DND-41 (cell line): Measurements from ENCODE around the gene TRPM3.

Source experiments
- ATAC-seq: fragments of 200-7000 bp; cut with Tn5 transposase; 3 replicates; pipeline ENCODE4 v1.9.1; 2021; ENCODE audit warnings: low read depth; ENCODE audit not compliant: insufficient read depth
- DNase-seq: peaks from one replicate; pipeline ENCODE4 v3.0.0-alpha.2; 2020
- H2AFZ ChIP-seq: 2 replicates; pipeline ENCODE4 v1.6.0; 2012; ENCODE audit warnings: low read depth, low read length
- H3K27ac ChIP-seq: 2 replicates; pipeline ENCODE4 v1.5.1; 2012; ENCODE audit warnings: low read length, inconsistent platforms
- H3K27me3 ChIP-seq: fragments of 200-600 bp; sonication (generic); 2 replicates; pipeline ENCODE4 v1.6.0; 2012; ENCODE audit warnings: low read length, mild to moderate bottlenecking, inconsistent platforms; ENCODE audit not compliant: insufficient read depth, poor library complexity
- H3K36me3 ChIP-seq: 2 replicates; pipeline ENCODE4 v1.5.1; 2012; ENCODE audit warnings: low read length, inconsistent platforms; ENCODE audit not compliant: insufficient read depth
- H3K4me1 ChIP-seq: 2 replicates; pipeline ENCODE4 v1.5.1; 2012; ENCODE audit warnings: mild to moderate bottlenecking, low read length; ENCODE audit not compliant: insufficient read depth
- H3K4me2 ChIP-seq: 2 replicates; pipeline ENCODE4 v1.6.0; 2012; ENCODE audit warnings: mild to moderate bottlenecking, moderate library complexity, low read length, inconsistent platforms; ENCODE audit not compliant: insufficient read depth
- H3K4me3 ChIP-seq, 2 experiments: fragments of 200-600 bp in 1 of 2; shearing (Covaris generic) in 1 of 2; 2 replicates each; pipeline ENCODE4 v1.5.1; 2012 to 2016; ENCODE audit warnings: inconsistent platforms in 2 of 2, low read length in 2 of 2, mild to moderate bottlenecking in 2 of 2, low read depth in 1 of 2, moderate library complexity in 1 of 2
- H3K79me2 ChIP-seq: 2 replicates; pipeline ENCODE4 v1.6.0; 2012; ENCODE audit warnings: low read length, inconsistent platforms; ENCODE audit not compliant: insufficient read depth
- H3K9ac ChIP-seq: 2 replicates; pipeline ENCODE4 v1.6.0; 2012; ENCODE audit warnings: low read depth, mild to moderate bottlenecking, inconsistent platforms, low read length, moderate library complexity
- H3K9me3 ChIP-seq: 2 replicates; pipeline ENCODE4 v1.5.1; 2012; ENCODE audit warnings: low read length, moderate library complexity, mild to moderate bottlenecking, inconsistent platforms; ENCODE audit not compliant: insufficient read depth, severe bottlenecking
- H4K20me1 ChIP-seq: 2 replicates; pipeline ENCODE4 v1.6.0; 2012; ENCODE audit warnings: low read length; ENCODE audit not compliant: insufficient read depth
- EZH2 ChIP-seq: IDR thresholded peaks from 3 replicates; pipeline ENCODE4 v1.6.1; 2012; ENCODE audit warnings: borderline replicate concordance, low read depth, mild to moderate bottlenecking, moderate library complexity, low read length, inconsistent platforms; ENCODE audit not compliant: severe bottlenecking
- TF ChIP-seq, protein P1 (sequence below): IDR thresholded peaks from 2 replicates; pipeline ENCODE4 v1.5.1; 2012; ENCODE audit warnings: borderline replicate concordance, low read length, moderate library complexity, mild to moderate bottlenecking; ENCODE audit not compliant: poor library complexity, severe bottlenecking; ENCODE audit errors: extremely low read depth

Gene TRPM3

DNA sequence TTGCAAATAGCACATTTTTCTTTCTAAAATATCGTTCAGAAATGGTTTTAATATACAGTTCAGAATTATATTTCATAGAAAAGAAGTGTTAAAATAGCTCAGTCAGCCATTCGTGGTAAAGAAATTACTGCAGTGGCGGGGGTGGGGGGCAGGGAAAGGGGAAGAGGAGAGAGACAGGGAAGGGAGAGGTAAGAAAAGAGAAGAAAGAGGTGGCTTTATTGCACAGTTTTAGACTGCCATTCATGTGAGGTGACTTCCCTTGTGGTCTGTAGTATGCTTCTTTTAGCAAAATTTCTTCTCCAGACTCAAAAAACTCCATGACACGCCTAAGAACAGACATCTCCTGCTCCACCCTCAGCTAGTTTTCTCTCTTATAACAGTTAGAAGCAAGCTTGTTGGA, 259.6 kb downstream of the TRPM3 start:
- TF ChIP-seq EZH2, result no peak
- TF ChIP-seq, protein P1, sequence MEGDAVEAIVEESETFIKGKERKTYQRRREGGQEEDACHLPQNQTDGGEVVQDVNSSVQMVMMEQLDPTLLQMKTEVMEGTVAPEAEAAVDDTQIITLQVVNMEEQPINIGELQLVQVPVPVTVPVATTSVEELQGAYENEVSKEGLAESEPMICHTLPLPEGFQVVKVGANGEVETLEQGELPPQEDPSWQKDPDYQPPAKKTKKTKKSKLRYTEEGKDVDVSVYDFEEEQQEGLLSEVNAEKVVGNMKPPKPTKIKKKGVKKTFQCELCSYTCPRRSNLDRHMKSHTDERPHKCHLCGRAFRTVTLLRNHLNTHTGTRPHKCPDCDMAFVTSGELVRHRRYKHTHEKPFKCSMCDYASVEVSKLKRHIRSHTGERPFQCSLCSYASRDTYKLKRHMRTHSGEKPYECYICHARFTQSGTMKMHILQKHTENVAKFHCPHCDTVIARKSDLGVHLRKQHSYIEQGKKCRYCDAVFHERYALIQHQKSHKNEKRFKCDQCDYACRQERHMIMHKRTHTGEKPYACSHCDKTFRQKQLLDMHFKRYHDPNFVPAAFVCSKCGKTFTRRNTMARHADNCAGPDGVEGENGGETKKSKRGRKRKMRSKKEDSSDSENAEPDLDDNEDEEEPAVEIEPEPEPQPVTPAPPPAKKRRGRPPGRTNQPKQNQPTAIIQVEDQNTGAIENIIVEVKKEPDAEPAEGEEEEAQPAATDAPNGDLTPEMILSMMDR, result no peak
- H3K79me2 ChIP-seq, result no peaks in the 10 kb centered on the region
- H3K27me3 ChIP-seq, result peaks cover under 1% of the 10 kb centered on the region
- H3K4me1 ChIP-seq, result no peaks in the 10 kb centered on the region
- no peak overlapping the region for H3K27ac ChIP-seq
- H3K4me2 ChIP-seq, result no peak overlapping the region
- no peak overlapping the region for H3K9ac ChIP-seq
- no peaks in the 10 kb centered on the region for H3K36me3 ChIP-seq
- no peaks in the 10 kb centered on the region for H4K20me1 ChIP-seq
- no peaks in the 10 kb centered on the region for H3K9me3 ChIP-seq
- H2AFZ ChIP-seq, result no peak overlapping the region
- no peak overlapping the region for H3K4me3 ChIP-seq
- ATAC-seq (no peak), DNase-seq (no peak)

DNA sequence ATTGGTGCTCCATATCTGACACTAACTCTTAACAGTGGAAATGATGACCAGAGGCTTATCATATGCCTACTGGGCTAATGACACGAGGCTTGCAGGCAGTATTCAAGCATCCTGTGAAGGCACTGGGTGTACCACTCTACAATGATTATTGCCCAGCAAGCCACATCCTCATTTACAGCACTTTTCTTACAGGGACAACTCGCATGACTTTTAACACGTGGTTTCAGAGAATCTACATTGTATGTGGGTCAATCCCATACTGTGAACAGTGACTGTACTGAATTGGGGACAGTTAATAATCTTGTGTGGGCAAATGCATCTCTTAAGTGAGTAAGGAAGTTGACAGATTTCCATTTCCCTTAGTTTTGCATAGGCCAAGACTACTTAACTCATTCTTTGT, 260.0 kb downstream of the TRPM3 start:
- Histone ChIP-seq H3K27ac (no peak overlapping the region), H2AFZ (no peak overlapping the region), H3K4me3 (no peak overlapping the region), H3K9me3 (no peaks in the 10 kb centered on the region), H3K27me3 (no peaks in the 10 kb centered on the region), H3K4me2 (no peak overlapping the region), H3K4me1 (no peaks in the 10 kb centered on the region), H3K9ac (no peak overlapping the region), H3K36me3 (no peaks in the 10 kb centered on the region), H3K79me2 (no peaks in the 10 kb centered on the region), H4K20me1 (no peaks in the 10 kb centered on the region)
- TF ChIP-seq, protein P1, result no peak
- no peak for TF ChIP-seq EZH2
- no peak for DNase-seq
- no peak for ATAC-seq

DNA sequence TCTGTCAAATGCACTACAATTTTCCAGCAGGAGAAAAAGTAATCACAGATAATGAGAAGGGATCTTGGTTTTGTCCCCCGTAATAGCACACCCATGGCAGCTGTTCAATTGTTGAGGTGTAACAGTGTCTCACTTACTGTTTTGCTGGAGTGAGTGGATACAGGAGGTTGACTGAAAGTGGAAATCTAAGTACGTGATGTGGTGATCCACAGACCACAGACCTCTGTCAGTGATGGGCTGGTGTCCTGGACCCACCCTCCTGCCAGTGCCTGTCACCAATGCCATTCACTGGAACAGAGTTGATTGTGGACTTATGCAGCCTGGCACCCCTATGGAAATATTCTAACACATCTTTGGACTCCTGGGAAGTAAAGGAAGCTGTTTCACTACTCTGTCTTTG, 261.7 kb downstream of the TRPM3 start:
- no peaks in the 10 kb centered on the region for H3K27me3 ChIP-seq
- TF ChIP-seq EZH2, result no peak
- TF ChIP-seq, protein P1, result no peak
- H2AFZ ChIP-seq, result no peak overlapping the region
- no peak overlapping the region for H3K9ac ChIP-seq
- no peak for DNase-seq
- H3K4me3 ChIP-seq, result no peak overlapping the region
- no peak overlapping the region for H3K27ac ChIP-seq
- no peaks in the 10 kb centered on the region for H3K9me3 ChIP-seq
- no peaks in the 10 kb centered on the region for H3K36me3 ChIP-seq
- ATAC-seq, result no peak
- H3K4me2 ChIP-seq, result no peak overlapping the region
- no peaks in the 10 kb centered on the region for H4K20me1 ChIP-seq
- H3K4me1 ChIP-seq, result no peaks in the 10 kb centered on the region
- no peaks in the 10 kb centered on the region for H3K79me2 ChIP-seq

DNA sequence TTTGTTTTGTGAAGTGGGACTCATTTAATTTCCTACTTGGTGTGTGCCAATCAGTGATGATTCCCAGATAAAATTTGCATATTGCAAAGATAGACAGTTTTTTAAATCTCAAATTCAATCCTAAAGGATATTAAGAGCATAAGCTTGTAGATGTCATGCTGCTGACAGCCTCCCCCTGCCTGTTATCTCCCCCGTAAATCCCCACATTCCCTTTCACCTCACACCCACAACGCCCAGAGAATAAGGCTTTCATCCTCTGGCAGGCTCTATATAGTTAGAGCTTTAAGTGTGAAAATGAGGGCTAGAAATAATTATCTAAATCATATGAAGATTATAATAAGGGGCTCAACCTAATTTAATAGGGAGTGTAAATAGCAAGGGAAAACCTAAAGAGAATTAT, 265.0 kb downstream of the TRPM3 start:
- Histone ChIP-seq H3K36me3 (no peaks in the 10 kb centered on the region), H3K9me3 (no peaks in the 10 kb centered on the region), H3K79me2 (no peaks in the 10 kb centered on the region), H3K4me2 (no peak overlapping the region), H2AFZ (no peak overlapping the region), H3K4me1 (no peaks in the 10 kb centered on the region), H3K27me3 (no peaks in the 10 kb centered on the region), H4K20me1 (no peaks in the 10 kb centered on the region), H3K27ac (no peak overlapping the region), H3K9ac (no peak overlapping the region), H3K4me3 (no peak overlapping the region)
- ATAC-seq (no peak), DNase-seq (no peak)
- TF ChIP-seq EZH2, result no peak
- TF ChIP-seq, protein P1, result no peak
